Frontal cortex (tissue), 4 donors: ENCODE measurements around the gene MBNL2. TPM values are rescaled to one million over a fixed set of nuclear protein-coding genes. Genes with fewer than 3 reads are reported as not detected.

Experiments
- DNase-seq, 2 donors: peaks; one replicate each; pipeline ENCODE4 v3.0.0; 2012; ENCODE audit warnings: low spot score in 2 of 2
- FAIRE-seq: peaks from 2 replicates; lab custom pipeline; 2012; peaks lifted over from hg19 to GRCh38; lab: Jason Lieb, UNC
- total RNA-seq: library from RNA; depleted of rRNA; stranded (reverse); fragments of >200 nt; gene quantifications from one replicate; pipeline ENCODE4 v1.2.3, GENCODE V29; 2014
- donor health status: control.
- donor health status: control.
- donor health status: control.

The MBNL2 gene
- total RNA-seq, 1 donor from 2014 or later = 26.5 TPM

GRCh38 chr13:97248243-97248642 is 26.1 kb downstream of the MBNL2 start:
- FAIRE-seq (no peak), DNase-seq (no peak)

GRCh38 chr13:97249093-97249795 is 27.1 kb downstream of the MBNL2 start:
- DNase-seq = no peak
- FAIRE-seq = no peak

- DNase-seq (no peak), FAIRE-seq (no peak)
Observed at GRCh38 chr13:97249796-97250495, 27.8 kb downstream of the MBNL2 start.

DNA sequence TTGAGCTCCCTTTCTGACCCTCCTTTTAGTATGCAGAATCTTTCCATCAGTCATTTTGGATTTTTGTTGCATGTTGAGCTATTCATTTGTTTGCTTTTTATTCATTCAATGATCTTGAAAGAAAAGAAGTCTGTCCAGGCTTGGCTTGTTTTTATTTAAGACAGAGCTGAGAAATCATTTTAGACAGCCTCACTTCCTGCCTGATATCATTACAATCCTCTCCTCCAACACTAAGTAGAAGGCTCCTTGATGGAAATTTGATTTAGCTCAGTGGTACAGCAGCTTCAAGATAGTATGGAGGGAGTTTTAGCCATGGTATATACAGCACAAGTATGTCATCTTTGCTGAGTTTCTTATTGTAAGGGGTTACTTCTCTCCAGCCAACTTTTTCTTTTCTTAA is 28.4 kb downstream of the MBNL2 start:
- DNase-seq (no peak), FAIRE-seq (no peak)

- DNase-seq (no peak), FAIRE-seq (no peak)
Observed at GRCh38 chr13:97252735-97253134, 30.6 kb downstream of the MBNL2 start.

- FAIRE-seq (peak; percentile 40), DNase-seq (no peak)
Observed at GRCh38 chr13:97253581-97254293, 31.6 kb downstream of the MBNL2 start.

GRCh38 chr13:97254816-97255215 is 32.7 kb downstream of the MBNL2 start:
- DNase-seq (no peak), FAIRE-seq (no peak)

DNA sequence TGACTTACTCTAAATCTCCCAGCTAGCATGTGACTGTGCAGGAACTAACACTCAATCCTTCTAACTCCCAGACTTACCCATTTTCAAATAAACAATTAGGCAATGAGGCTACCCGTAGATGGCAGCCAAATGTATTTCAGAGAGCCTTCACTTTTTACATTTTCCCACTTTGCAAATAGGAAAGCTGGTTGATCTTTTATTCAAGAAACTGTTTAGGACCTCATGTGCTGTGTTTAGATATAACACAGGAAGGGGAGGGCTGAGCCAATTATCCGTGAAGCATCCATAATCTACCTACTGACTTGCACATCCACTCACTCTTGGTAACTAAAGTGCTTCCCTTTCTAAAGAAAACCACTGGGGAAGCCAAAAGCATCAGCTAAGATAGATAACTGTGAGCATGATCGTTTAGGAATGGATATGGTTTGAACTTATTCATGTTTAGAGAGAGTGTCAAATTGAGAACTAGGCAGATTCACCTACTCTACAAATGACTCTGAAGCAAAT is 33.4 kb downstream of the MBNL2 start:
- FAIRE-seq (no peak), DNase-seq (no peak)

GRCh38 chr13:97256343-97256783 is 34.2 kb downstream of the MBNL2 start:
- no peak for DNase-seq

GRCh38 chr13:97257228-97257755 is 35.2 kb downstream of the MBNL2 start:
- FAIRE-seq (no peak), DNase-seq (no peak)

More at GRCh38 chr13:97256343-97256783, 34.2 kb downstream of the MBNL2 start:
- FAIRE-seq = no peak

- DNase-seq (no peak), FAIRE-seq (no peak)
Observed at GRCh38 chr13:97257800-97258799, 36.0 kb downstream of the MBNL2 start.

DNA sequence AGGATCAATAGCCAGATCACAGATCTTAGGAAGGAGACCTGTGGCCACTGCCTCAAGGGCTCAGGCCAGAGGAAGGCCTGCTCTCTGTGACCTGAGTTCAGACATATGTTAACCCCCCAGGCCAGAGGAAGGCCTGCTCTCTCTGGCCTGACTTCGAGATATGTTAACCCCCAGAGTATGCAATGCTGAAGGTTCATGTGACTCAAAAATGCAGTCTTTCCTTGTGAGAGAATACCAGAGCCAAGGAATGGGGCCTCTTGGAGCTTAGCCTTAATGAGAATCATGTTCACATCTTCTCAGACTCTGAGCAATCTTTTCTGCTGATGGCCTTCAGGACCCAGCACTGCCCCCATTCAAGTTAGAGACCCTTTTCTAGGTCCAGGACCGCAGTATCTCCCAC is 36.7 kb downstream of the MBNL2 start:
- DNase-seq (no peak), FAIRE-seq (no peak)

GRCh38 chr13:97259410-97259797 is 37.3 kb downstream of the MBNL2 start:
- FAIRE-seq = no peak

DNA sequence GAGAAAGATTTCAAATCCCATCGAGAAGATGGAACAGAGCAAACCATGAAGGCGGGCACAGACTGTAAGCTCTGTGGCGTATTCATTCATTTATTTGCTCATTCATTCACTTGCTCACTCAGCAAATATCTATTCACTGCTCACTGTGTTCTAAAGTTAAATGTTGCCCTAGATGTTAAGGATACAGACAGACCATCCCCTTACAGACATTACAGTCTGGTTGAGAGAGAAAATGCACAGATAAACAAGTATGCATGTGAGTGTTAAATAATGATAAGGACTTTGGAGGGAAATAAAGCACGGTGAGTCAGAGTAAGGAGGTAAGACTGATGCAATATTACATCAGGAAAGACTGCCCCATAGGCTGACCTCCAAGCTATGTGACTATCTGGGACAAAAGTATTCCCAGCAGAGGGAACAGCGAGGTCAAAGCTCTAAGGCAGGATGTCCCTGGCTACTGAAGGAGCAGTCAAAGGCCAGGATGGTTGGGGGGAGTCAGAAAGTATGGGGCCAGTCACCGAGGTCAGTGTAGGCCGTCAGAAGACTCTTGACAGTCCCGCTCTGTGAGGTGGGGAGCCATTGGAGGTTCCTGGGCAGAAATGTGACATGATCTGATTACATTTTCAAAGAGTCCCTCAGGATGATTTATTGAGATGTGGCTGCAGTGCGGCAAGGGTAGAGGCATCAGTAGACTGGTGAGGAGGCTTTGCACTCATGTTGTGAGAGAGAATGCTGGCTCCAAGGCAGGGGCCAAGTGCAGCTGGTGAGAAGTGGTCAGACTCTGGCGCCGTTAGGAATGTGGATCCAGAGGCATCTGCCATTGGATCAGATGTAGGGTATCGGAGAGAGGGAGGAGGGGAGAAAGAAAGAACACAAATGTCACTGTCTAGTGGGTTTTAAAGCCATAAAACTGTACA is 37.9 kb downstream of the MBNL2 start:
- FAIRE-seq = no peak
- DNase-seq = no peak

More at GRCh38 chr13:97259410-97259797, 37.3 kb downstream of the MBNL2 start:
- no peak for DNase-seq

GRCh38 chr13:97261254-97262005 is 39.3 kb downstream of the MBNL2 start:
- no peak for DNase-seq

GRCh38 chr13:97262058-97262457 is 39.9 kb downstream of the MBNL2 start:
- no peak for FAIRE-seq

More at GRCh38 chr13:97261254-97262005, 39.3 kb downstream of the MBNL2 start:
- FAIRE-seq = no peak

GRCh38 chr13:97263160-97263559 is 41.0 kb downstream of the MBNL2 start:
- FAIRE-seq (no peak), DNase-seq (no peak)

More at GRCh38 chr13:97262058-97262457, 39.9 kb downstream of the MBNL2 start:
- DNase-seq = no peak
